HG03575 (cell line): ENCODE data around the gene BPI.
"Not testable (repeated sequence)": the region's sequence is repeated elsewhere in the genome, so short reads cannot be mapped to it uniquely, and the experiment has no call there.

Experiments used
- ATAC-seq: cut with Tn5 transposase; IDR thresholded peaks from one replicate; pipeline ENCODE4 v1.9.1; 2021; ENCODE audit not compliant: unreplicated experiment, insufficient number of reproducible peaks, low FRiP score; ENCODE audit errors: extremely low read depth

BPI gene

GRCh38 chr20:38303908-38304379 lies at the start of gene BPI:
Gene BPI (plus strand): TSS chr20:38304156. CDS start chr20:38304224, 68 bp downstream.
- no peak for ATAC-seq

- ATAC-seq, result not testable (repeated sequence)
These were observed 49.3 kb upstream of the BPI start for GRCh38 chr20:38254621-38255020.

- ATAC-seq, result no peak
These were observed 48.6 kb upstream of the BPI start for GRCh38 chr20:38255393-38255792.

GRCh38 chr20:38256021-38256420 lies 47.9 kb upstream of the BPI start:
- no peak for ATAC-seq

GRCh38 chr20:38256966-38257365 lies 47.0 kb upstream of the BPI start:
- ATAC-seq, result no peak

- no peak for ATAC-seq
These were observed 45.3 kb upstream of the BPI start for GRCh38 chr20:38258545-38259215.

GRCh38 chr20:38260025-38260377 lies 44.0 kb upstream of the BPI start:
- no peak for ATAC-seq

GRCh38 chr20:38260378-38261053 lies 43.4 kb upstream of the BPI start, which contains the start of gene KIAA1755:
Gene KIAA1755 (minus strand): TSS chr20:38260735. CDS start chr20:38260500, 235 bp downstream.
- ATAC-seq, result no peak

GRCh38 chr20:38261054-38261390 lies 42.9 kb upstream of the BPI start:
- ATAC-seq, result no peak

- ATAC-seq, result no peak
These were observed 41.0 kb upstream of the BPI start for GRCh38 chr20:38262931-38263330.

- no peak for ATAC-seq
These were observed 37.5 kb upstream of the BPI start for GRCh38 chr20:38266426-38266825.

- ATAC-seq, result no peak
These were observed 36.7 kb upstream of the BPI start for GRCh38 chr20:38267296-38267695.

GRCh38 chr20:38267901-38268514 lies 35.9 kb upstream of the BPI start:
- no peak for ATAC-seq

- ATAC-seq, result no peak
These were observed 34.9 kb upstream of the BPI start for GRCh38 chr20:38269040-38269439.

GRCh38 chr20:38269715-38270114 lies 34.2 kb upstream of the BPI start:
- no peak for ATAC-seq

GRCh38 chr20:38270869-38271605 lies 32.9 kb upstream of the BPI start:
- ATAC-seq, result no peak

- no peak for ATAC-seq
These were observed 32.3 kb upstream of the BPI start for GRCh38 chr20:38271608-38272120.

- ATAC-seq, result no peak
These were observed 31.6 kb upstream of the BPI start for GRCh38 chr20:38272398-38272797.

GRCh38 chr20:38272961-38273360 lies 31.0 kb upstream of the BPI start:
- no peak for ATAC-seq
